LNCaP clone FGC (cell line): Measurements from ENCODE around the gene MAP1LC3C.

ENCODE experiments used
- DNase-seq: peaks from one replicate; pipeline ENCODE4 v3.0.0-alpha.2; 2011; ENCODE audit warnings: low read depth
- H3K4me3 ChIP-seq: 2 replicates; pipeline ENCODE4 v1.5.1; 2011; ENCODE audit warnings: mild to moderate bottlenecking, low read depth, low read length, control low read depth
- TF ChIP-seq, protein P1 (sequence below): IDR thresholded peaks from 2 replicates; pipeline ENCODE4 v1.5.1; 2012; ENCODE audit warnings: mild to moderate bottlenecking; ENCODE audit not compliant: control insufficient read depth, insufficient read depth; ENCODE audit errors: extremely low read depth

Gene MAP1LC3C

DNA sequence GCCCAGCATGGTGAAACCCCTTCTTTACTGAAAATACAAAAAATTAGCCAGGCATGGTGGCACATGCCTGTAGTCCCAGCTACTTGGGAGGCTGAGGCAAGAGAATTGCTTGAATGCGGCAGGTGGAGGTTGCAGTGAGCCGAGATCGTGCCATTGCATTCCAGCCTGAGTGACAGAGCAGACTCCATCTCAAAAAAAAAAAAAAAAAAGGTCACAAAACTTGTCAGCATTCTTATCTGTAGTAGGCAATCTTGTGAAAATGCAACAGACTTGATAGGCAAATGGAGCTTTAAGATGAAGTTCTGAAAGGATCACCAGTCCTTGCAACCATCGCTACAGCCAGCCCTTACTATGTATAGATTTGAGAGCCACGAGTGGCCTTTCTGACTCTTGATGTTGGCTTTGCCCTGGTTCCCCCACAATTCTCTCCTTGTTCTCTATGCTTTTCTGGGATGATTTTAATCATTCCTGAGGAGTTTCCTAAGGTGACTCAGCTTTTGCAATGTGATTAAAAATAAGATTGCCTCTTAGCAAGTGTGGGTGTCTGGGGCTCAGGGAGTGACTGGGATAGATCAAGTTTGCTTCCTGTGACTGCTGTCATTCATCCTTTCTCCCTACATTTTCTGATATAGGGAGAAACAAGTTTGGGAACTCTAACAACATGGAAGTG is 7.1 kb upstream of the MAP1LC3C start:
- TF ChIP-seq, protein P1, sequence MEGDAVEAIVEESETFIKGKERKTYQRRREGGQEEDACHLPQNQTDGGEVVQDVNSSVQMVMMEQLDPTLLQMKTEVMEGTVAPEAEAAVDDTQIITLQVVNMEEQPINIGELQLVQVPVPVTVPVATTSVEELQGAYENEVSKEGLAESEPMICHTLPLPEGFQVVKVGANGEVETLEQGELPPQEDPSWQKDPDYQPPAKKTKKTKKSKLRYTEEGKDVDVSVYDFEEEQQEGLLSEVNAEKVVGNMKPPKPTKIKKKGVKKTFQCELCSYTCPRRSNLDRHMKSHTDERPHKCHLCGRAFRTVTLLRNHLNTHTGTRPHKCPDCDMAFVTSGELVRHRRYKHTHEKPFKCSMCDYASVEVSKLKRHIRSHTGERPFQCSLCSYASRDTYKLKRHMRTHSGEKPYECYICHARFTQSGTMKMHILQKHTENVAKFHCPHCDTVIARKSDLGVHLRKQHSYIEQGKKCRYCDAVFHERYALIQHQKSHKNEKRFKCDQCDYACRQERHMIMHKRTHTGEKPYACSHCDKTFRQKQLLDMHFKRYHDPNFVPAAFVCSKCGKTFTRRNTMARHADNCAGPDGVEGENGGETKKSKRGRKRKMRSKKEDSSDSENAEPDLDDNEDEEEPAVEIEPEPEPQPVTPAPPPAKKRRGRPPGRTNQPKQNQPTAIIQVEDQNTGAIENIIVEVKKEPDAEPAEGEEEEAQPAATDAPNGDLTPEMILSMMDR, result no peak
- H3K4me3 ChIP-seq, result no peak overlapping the region
- no peak for DNase-seq

DNA sequence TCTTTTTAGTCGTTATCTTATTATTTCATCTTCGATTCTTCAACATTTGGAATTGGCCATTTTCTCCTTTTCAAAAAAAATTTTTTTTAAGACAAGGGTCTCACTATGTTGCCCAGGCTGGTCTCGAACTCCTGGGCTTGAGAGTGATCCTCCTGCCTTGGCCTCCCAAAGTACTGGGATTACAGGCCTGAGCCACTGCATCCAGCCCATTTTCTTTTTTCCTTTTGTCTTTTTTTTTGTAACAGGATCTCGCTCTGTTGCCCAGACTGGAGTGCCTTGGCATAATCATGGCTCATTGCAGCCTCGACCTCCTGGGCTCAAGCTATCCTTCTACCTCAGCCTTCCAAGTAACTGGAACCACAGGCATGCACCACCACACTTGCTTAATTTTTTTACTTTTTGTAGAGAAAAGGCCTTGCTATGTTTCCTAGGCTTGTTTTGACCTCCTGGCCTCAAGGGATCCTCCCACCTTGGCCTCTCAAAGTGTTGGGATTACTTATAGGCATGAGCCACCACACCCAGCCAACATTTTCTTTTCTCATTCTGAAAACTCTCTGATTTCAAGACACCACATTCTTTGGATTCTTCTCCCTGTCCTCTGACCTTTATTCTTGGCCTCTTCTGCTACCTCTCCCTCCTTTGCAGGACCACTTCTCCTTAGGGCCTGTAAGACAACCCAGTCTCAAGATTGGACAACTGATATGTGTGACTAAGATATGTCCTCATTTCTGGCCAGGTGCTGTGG is 6.0 kb upstream of the MAP1LC3C start:
- TF ChIP-seq, protein P1, result no peak
- no peak for DNase-seq
- no peak overlapping the region for H3K4me3 ChIP-seq

DNA sequence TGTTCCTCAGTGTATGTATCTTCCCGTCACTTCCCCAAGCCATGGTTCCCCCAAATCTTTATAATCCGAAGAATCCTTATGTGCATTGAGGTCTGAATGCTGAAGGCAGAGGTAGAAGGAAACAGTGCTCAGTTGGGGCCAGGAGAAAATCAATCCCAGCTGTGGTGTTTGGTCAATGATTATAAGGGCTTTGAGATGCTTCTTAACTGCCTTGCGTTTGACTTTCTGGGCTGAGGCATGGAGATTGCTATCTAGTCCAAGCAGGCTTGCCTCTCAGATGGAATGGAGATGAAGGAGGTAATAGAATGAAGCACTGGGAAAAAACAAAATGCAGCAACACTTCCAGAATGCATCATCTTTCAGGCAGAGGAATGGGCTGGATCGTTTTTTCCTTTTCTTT is 3.6 kb upstream of the MAP1LC3C start:
- DNase-seq, result no peak
- TF ChIP-seq, protein P1, result no peak

DNA sequence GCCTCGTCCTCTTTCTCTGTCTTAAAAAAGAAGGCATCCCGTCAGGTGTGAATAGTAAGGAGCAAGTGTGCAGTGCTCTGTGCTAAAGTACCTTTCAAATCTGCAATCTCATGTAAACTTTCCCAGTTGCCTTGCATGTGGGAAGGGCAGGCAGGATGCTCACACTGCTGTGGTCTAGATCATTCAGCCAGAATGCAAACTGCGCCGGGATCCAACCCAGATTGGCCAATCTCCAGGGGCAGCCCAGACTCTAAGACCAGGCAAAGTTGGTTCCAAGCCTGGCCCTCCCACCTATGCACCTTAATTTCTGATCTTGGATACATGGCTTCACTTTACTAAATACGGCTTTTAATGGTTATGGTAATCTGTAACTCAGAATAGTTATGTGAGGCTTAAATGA is 3.2 kb upstream of the MAP1LC3C start:
- TF ChIP-seq, protein P1, result no peak
- no peak overlapping the region for H3K4me3 ChIP-seq
- no peak for DNase-seq

More for the DNA sequence above, 3.6 kb upstream of the MAP1LC3C start:
- no peak overlapping the region for H3K4me3 ChIP-seq

DNA sequence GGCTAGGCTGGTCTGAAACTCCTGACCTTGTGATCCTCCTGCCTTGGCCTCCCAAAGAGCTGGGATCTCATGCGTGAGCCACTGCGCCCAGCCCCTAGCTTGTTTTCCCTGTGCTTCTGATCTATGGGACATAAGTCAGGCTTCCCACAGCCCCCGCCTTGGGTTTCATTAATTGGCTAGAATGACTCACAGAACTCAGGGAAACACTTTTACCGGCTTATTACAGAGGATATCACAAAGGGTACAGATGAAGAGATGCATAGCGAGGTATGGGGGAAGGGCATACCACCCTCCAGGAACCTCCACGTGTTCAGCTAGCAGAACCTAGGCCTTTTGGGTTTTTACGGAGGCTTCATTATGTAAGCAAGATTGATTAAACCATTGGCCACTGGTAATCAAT is 1.5 kb upstream of the MAP1LC3C start:
- no peak overlapping the region for H3K4me3 ChIP-seq
- TF ChIP-seq, protein P1, result no peak
- DNase-seq, result no peak

DNA sequence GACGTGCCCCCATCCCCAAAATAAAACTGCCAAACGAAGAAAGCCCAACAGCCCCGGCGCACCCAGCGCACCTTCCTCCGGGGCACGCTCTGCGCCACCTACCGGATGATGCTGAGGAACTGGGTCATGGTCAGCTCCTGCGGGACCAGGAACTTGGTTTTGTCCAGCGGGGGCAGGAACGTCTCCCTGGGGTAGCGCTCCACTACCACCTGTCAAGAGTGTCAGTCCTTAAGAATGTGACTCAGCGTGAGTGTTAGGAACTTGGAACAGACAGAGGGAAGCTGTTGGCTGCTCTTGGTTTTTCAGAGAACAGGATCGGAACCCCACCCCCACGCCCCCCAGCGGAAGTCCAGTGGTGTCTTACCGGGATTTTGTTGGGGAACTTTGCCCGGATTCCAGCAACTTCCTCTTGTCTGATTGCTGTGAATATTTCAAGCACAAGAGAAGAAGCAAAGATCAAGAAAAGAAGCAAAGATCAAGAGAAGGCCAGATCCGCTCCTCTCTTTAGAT is 431 bp downstream of the MAP1LC3C start:
- H3K4me3 ChIP-seq, result no peak overlapping the region
- TF ChIP-seq, protein P1, result peak; percentile 27; the same call in 1 of the 2 replicates
- no peak for DNase-seq
